Ovary (tissue), 3 donors: ENCODE results near the gene C20orf173.

Experiments
- CTCF ChIP-seq, 3 donors: fragments of 450-650 bp in 2 of 3; fragments of 200-600 bp in 1 of 3; IDR thresholded peaks; one replicate each; pipeline versions ENCODE4 v1.5.1 to v1.8.0; 2016 to 2022; ENCODE audit warnings: antibody characterized with exemption in 3 of 3, mild to moderate bottlenecking in 1 of 3
- EP300 ChIP-seq: sonication (generic); formaldehyde crosslinking; IDR thresholded peaks from one replicate; pipeline ENCODE4 v1.6.1; 2017; ENCODE audit warnings: antibody characterized with exemption
- POLR2A ChIP-seq: fragments of 450-650 bp; IDR thresholded peaks from one replicate; pipeline ENCODE4 v1.6.1; 2017; ENCODE audit warnings: antibody characterized with exemption, mild to moderate bottlenecking, moderate library complexity
- donor health status: DM: no; HTN: no; CAD: no.

GRCh38 chr20:35497320-35497719, 32.1 kb downstream of the C20orf173 start:
- no peak for TF ChIP-seq CTCF (IDR thresholded peaks at IDR 0.05)
- TF ChIP-seq POLR2A = no peak
- TF ChIP-seq EP300 = no peak
